Breast epithelium (tissue), 3 donors: ENCODE results near the gene DAND5.

Experiments used
- CTCF ChIP-seq, 3 donors: fragments of 450-650 bp; IDR thresholded peaks; one replicate each; pipeline ENCODE4 v1.5.1; 2016 to 2017; ENCODE audit warnings: antibody characterized with exemption in 3 of 3, mild to moderate bottlenecking in 3 of 3, moderate library complexity in 3 of 3
- POLR2A ChIP-seq: fragments of 450-650 bp; IDR thresholded peaks from one replicate; pipeline ENCODE4 v1.6.1; 2016; ENCODE audit warnings: antibody characterized with exemption, mild to moderate bottlenecking, moderate library complexity

- TF ChIP-seq POLR2A = no peak
- no peak for TF ChIP-seq CTCF (IDR thresholded peaks at IDR 0.05)
Observed at GRCh38 chr19:12954612-12954962, 14.8 kb upstream of the DAND5 start.
